Ammon's horn (tissue), 1 donor: ENCODE results near the gene ACAT2.
A peak's percentile ranks its signal among the peaks of the same experiment; 100 is the strongest.
"Not testable (repeated sequence)": the region's sequence is repeated elsewhere in the genome, so short reads cannot be mapped to it uniquely, and the experiment has no call there.

ENCODE experiments used
- DNase-seq: peaks from one replicate; pipeline ENCODE4 v3.0.0-alpha.2; 2016; ENCODE audit warnings: low spot score

ACAT2 gene

GRCh38 chr6:159730332-159730676, 31.5 kb upstream of the ACAT2 start:
- DNase-seq: no peak

GRCh38 chr6:159732550-159732949, 29.3 kb upstream of the ACAT2 start:
- not testable (repeated sequence) for DNase-seq

GRCh38 chr6:159733395-159733794, 28.4 kb upstream of the ACAT2 start:
- not testable (repeated sequence) for DNase-seq

GRCh38 chr6:159736908-159737307, 24.9 kb upstream of the ACAT2 start:
- no peak for DNase-seq

- DNase-seq: no peak
Measured at GRCh38 chr6:159739341-159739740, 22.5 kb upstream of the ACAT2 start.

- DNase-seq: no peak
Measured at GRCh38 chr6:159742165-159742564, 19.7 kb upstream of the ACAT2 start.

- no peak for DNase-seq
Measured at GRCh38 chr6:159745081-159745480, 16.8 kb upstream of the ACAT2 start.

- DNase-seq: no peak
Measured at GRCh38 chr6:159746759-159747158, 15.1 kb upstream of the ACAT2 start.

GRCh38 chr6:159748127-159748526, 13.7 kb upstream of the ACAT2 start:
- DNase-seq: not testable (repeated sequence)

GRCh38 chr6:159751448-159751847, 10.4 kb upstream of the ACAT2 start:
- DNase-seq: no peak

GRCh38 chr6:159753081-159753872, 8.6 kb upstream of the ACAT2 start:
- no peak for DNase-seq

GRCh38 chr6:159754401-159754800, 7.4 kb upstream of the ACAT2 start:
- DNase-seq: no peak

- peak; percentile 35 for DNase-seq
Measured at GRCh38 chr6:159754959-159755914, 6.6 kb upstream of the ACAT2 start.

- DNase-seq: no peak
Measured at GRCh38 chr6:159756508-159756907, 5.3 kb upstream of the ACAT2 start.

GRCh38 chr6:159758031-159759001, 3.5 kb upstream of the ACAT2 start:
- no peak for DNase-seq

GRCh38 chr6:159759645-159760044, 2.2 kb upstream of the ACAT2 start:
- no peak for DNase-seq

- no peak for DNase-seq
Measured at GRCh38 chr6:159760602-159761057, 1.2 kb upstream of the ACAT2 start.

- peak; percentile 22 for DNase-seq
Measured at GRCh38 chr6:159761129-159761872, 544 bp upstream of the ACAT2 start.

- peak; percentile 40 for DNase-seq
Measured at GRCh38 chr6:159762681-159763293, 942 bp downstream of the ACAT2 start.

GRCh38 chr6:159766906-159767305, 5.1 kb downstream of the ACAT2 start:
- DNase-seq: no peak

- DNase-seq: no peak
Measured at GRCh38 chr6:159769470-159769869, 7.6 kb downstream of the ACAT2 start.
